ENCODE data around the gene MINPP1.
"Not testable (repeated sequence)": the region's sequence is repeated elsewhere in the genome, so short reads cannot be mapped to it uniquely, and the experiment has no call there.

DNA sequence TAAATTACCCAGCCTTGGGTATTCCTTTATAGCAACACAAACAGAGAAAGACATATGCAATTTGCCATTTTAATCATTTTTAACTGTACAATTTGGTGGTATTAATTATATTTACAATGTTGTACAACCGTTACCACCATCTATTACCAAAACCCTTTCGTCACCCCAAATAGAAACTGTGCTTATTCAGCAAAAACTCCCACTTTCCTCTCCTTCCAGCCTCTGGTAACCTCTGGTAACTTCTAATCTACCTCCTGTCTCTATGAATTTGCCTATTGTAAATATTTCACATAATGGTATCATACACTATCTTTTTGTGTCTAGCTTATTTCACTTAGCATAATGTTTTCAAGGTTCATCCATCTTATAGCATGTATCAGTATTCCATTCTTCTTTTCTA lies 12.2 kb upstream of the MINPP1 start:
- not testable (repeated sequence) for TF ChIP-seq CTCF, POLR2A (IDR thresholded peaks at IDR 0.05)
